ENCODE measurements around the gene ITPR1.

DNA sequence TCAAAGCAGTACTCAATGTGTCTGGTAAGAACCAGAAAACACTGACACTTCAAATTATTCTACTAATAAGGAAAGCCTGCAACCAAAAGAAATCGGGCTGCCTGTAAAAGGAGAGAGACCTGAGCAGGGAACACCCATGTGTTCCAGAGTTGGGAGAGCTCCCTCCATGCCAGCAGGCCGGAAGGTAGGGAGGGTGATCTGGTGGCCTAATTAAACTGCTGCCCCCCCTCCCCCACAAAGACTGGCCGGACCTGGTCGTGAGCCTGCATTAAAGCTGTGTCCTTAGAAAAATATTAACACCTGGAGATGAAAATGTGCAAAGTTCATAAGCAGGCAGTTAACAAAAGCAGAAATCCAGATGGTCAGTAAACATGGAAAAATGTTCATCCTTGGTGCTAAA is 315.5 kb downstream of the ITPR1 start:
- TF ChIP-seq POLR2A (IDR thresholded peaks at IDR 0.05), result no peak
- TF ChIP-seq, protein P1, sequence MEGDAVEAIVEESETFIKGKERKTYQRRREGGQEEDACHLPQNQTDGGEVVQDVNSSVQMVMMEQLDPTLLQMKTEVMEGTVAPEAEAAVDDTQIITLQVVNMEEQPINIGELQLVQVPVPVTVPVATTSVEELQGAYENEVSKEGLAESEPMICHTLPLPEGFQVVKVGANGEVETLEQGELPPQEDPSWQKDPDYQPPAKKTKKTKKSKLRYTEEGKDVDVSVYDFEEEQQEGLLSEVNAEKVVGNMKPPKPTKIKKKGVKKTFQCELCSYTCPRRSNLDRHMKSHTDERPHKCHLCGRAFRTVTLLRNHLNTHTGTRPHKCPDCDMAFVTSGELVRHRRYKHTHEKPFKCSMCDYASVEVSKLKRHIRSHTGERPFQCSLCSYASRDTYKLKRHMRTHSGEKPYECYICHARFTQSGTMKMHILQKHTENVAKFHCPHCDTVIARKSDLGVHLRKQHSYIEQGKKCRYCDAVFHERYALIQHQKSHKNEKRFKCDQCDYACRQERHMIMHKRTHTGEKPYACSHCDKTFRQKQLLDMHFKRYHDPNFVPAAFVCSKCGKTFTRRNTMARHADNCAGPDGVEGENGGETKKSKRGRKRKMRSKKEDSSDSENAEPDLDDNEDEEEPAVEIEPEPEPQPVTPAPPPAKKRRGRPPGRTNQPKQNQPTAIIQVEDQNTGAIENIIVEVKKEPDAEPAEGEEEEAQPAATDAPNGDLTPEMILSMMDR (IDR thresholded peaks at IDR 0.05), result no peak
